Transverse colon (tissue), 3 donors: ENCODE results near the gene MYCT1.

Source experiments
- CTCF ChIP-seq, 5 experiments: fragments of 200-600 bp in 3 of 5; fragments of 450-650 bp in 2 of 5; sonication (generic) in 3 of 5; IDR thresholded peaks; 1 replicate in 2 of 5; 2 replicates in 3 of 5; pipeline ENCODE4 v1.5.1; 2016 to 2017; ENCODE audit warnings: antibody characterized with exemption in 5 of 5, inconsistent platforms in 3 of 5, mild to moderate bottlenecking in 2 of 5, moderate library complexity in 1 of 5
- POLR2A ChIP-seq: fragments of 450-650 bp; IDR thresholded peaks from one replicate; pipeline ENCODE4 v1.6.1; 2016; ENCODE audit warnings: antibody characterized with exemption, mild to moderate bottlenecking, moderate library complexity

GRCh38 chr6:152769993-152770392 lies 72.3 kb downstream of the MYCT1 start:
- TF ChIP-seq CTCF (IDR thresholded peaks at IDR 0.05) (no peak), POLR2A (no peak)
